ENCODE measurements around the gene JADE1. TPM values are rescaled to one million over a fixed set of nuclear protein-coding genes. Genes with fewer than 3 reads are reported as not detected.

JADE1 gene
- total RNA-seq, 2 experiments from 2014 or later, result 39.2 to 40.3 TPM

- Mint-ChIP-seq H3K27me3 (no peaks in the 10 kb centered on the region), H3K9me3 (no peaks in the 10 kb centered on the region), H3K4me1 (no peaks in the 10 kb centered on the region), H3K27ac (no peak overlapping the region), H3K4me3 (no peak overlapping the region), H3K36me3 (no peaks in the 10 kb centered on the region)
- POLR2A ChIA-PET, result no interaction called here
- ATAC-seq (ENCODE audit: low read depth), result no peak
- no peak for DNase-seq
Measured at GRCh38 chr4:128793859-128794672, 15.4 kb upstream of the JADE1 start.

DNA sequence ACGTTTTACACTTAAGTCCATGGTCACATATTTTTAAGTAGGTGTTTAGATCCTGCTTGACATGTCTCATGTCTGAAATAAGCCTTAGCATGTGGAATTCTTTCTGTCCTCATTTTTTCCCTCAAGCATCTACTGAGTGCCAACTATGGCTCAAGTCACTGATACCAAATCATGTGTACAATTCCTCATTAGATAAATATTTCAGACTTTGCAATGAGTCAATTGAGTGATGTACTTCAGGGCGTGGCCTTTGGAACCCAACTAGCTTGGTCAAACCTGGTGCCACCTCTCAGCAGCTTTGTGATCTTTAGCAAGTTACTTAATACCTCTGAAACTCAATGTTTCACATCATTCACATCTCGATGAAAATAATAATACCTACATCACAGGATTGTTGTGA, 12.6 kb upstream of the JADE1 start:
- Mint-ChIP-seq H3K27me3 (no peaks in the 10 kb centered on the region), H3K36me3 (no peaks in the 10 kb centered on the region), H3K4me3 (no peak overlapping the region), H3K9me3 (no peaks in the 10 kb centered on the region), H3K27ac (no peak overlapping the region), H3K4me1 (no peaks in the 10 kb centered on the region)
- ATAC-seq (ENCODE audit: low read depth) (no peak), DNase-seq (no peak)
- POLR2A ChIA-PET, result no interaction called here

DNA sequence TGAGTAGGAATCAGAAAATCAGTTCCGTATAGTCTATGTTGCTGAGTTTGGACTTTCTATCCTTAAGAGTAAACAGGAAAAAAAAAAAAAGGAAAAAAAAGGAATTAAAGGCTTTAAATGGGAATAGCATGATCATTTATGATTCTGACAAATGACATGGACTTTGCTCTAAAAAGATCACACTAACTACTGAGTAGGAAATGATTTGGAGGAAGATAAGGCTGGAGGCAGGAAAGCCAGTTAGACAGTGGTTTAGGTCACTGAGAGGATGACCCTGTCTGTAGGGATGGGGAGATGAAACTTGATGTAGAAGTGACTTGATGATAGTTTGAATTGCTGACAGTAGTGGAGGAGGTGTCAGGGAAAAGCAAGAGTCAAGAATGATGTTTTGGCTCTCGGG, 9.2 kb upstream of the JADE1 start:
- H3K36me3 Mint-ChIP-seq, result no peaks in the 10 kb centered on the region
- DNase-seq (no peak), ATAC-seq (ENCODE audit: low read depth) (no peak)
- peaks cover 2% of the 10 kb centered on the region for H3K4me1 Mint-ChIP-seq
- H3K27me3 Mint-ChIP-seq, result peaks cover 5% of the 10 kb centered on the region
- POLR2A ChIA-PET, result no interaction called here
- no peaks in the 10 kb centered on the region for H3K9me3 Mint-ChIP-seq
- no peak overlapping the region for H3K27ac Mint-ChIP-seq
- no peak overlapping the region for H3K4me3 Mint-ChIP-seq

DNA sequence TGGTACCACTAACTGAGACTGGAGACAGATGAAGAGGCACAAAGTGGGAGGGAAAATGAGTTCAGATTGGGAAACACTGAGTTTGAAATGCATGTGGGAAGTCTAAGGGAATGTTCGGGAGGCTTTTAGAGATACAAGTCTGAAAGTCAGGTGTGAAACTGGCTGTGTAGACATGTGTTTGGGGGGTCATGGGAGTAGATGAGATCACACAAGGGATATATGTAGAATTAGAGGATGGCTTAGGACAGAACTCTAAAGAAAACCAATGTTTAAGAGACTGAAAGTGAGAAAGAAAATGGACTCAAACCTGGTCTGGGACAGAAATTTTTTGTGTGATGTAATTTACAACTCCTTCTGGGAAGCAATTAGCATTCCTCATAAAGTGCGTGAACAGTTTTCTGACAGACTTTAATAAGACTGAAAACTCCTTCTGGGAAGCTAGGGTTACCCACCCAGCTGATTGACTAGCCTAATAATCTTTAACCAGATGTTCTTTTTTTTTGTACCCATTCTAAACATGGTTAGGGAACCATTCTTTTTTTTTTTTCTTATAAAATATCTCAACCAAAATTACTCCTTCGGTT, 8.7 kb upstream of the JADE1 start:
- H3K4me3 Mint-ChIP-seq, result no peak overlapping the region
- no peak for DNase-seq
- POLR2A ChIA-PET, result no interaction called here
- ATAC-seq (ENCODE audit: low read depth), result no peak
- H3K27me3 Mint-ChIP-seq, result peaks cover 5% of the 10 kb centered on the region
- H3K36me3 Mint-ChIP-seq, result no peaks in the 10 kb centered on the region
- no peak overlapping the region for H3K27ac Mint-ChIP-seq
- peaks cover 2% of the 10 kb centered on the region for H3K4me1 Mint-ChIP-seq
- H3K9me3 Mint-ChIP-seq, result no peaks in the 10 kb centered on the region

DNA sequence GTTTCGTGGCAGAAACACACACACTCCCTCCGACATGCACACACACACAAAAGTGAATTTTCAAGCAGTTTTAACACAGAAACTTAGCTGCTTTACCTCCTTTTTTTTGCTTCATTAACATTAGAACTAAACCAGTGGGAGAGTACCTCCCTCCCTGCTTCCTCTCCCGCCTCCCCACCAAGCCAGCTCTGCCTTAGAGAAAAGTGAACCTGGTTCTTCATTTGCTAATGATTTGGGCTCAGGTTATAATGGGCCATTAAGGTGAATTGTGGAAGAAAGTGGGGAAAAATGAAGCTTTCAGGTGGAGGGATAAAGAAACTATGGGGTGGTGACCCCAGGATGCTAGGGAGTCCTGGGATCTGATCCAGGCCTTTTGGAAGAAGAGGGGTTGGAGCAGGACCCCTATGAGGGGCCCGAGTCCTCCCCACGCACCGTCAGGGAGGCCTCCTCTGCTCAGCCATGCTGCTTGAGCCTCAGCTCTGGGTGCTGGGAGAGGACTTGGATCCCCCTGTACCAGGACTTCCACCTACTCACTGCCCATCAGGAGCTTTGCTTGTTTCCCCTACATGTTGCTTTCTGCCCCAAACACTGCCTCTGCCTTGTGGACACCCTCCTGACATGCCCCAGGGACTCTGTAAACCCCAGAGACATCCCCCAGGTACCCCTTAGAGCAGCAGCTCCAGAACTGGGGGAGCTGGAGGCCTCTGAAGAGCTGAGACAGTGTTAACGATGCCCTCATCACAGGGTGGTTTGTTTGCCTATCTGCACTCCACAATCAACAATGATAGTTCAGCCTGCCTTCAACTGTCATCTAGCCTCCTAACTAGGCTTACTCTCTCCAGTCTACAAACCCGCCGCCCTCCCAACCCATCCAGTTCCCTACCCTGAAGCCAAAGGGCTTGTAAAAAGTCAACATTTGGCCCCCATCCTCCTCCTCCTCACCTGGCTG, 6.5 kb upstream of the JADE1 start:
- Mint-ChIP-seq H3K9me3 (no peaks in the 10 kb centered on the region), H3K27ac (no peak overlapping the region), H3K27me3 (peaks cover 5% of the 10 kb centered on the region), H3K4me1 (peaks cover 2% of the 10 kb centered on the region), H3K4me3 (no peak overlapping the region), H3K36me3 (no peaks in the 10 kb centered on the region)
- DNase-seq, result no peak
- no peak for ATAC-seq (ENCODE audit: low read depth)
- POLR2A ChIA-PET, result no interaction called here

DNA sequence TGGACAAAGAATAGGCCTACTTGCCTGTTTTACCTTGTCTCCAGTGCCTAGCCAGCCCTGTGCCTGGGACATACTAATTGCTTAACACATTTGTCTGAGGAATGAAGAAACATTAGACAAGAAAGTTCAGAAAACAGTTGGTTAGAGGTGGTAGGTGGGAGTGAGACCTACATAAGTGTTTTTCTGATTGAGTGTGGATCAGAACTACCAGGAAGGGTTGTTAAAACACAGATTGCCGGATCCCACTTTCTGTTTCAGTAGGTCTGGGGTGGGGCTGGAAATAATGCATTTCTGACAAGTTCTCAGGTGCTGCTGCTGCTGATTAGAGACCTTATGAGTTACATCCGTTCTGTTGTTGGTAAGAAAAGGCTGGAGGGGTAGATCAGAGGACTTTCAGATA, 5.7 kb upstream of the JADE1 start:
- DNase-seq, result no peak

DNA sequence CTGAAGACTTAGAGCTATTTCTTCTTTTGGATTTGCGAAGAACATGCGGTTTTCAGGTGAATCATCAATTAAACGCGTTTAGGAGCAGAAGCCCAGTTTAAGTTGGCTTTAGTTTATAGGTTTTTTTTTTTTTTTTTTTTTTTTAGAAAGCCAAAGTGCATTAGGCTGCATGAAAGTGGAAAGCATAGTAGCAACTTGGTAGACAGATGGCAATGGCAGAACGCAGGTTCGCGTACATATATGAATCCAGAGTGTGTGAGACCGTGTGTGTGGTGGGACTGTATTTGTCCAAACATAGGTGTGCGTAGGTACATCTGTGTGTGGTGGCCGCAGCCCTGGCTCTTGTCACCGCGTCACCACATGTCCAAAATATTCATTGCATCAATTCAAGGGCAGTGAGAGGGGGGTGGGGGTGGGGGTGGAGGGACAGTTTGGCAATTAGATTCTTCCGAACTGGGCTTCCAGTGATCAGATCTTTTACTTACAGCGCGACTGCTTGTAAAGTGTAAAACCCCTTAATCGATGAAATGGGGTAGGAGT, 901 bp downstream of the JADE1 start:
- H3K9me3 Mint-ChIP-seq, result no peaks in the 10 kb centered on the region
- H3K36me3 Mint-ChIP-seq, result peaks cover 2% of the 10 kb centered on the region

More for the DNA sequence above, 5.7 kb upstream of the JADE1 start:
- Mint-ChIP-seq H3K27ac (no peak overlapping the region), H3K27me3 (peaks cover 5% of the 10 kb centered on the region), H3K4me1 (peaks cover 2% of the 10 kb centered on the region), H3K9me3 (no peaks in the 10 kb centered on the region), H3K36me3 (no peaks in the 10 kb centered on the region), H3K4me3 (no peak overlapping the region)
- POLR2A ChIA-PET, result no interaction called here
- ATAC-seq (ENCODE audit: low read depth), result no peak

DNA sequence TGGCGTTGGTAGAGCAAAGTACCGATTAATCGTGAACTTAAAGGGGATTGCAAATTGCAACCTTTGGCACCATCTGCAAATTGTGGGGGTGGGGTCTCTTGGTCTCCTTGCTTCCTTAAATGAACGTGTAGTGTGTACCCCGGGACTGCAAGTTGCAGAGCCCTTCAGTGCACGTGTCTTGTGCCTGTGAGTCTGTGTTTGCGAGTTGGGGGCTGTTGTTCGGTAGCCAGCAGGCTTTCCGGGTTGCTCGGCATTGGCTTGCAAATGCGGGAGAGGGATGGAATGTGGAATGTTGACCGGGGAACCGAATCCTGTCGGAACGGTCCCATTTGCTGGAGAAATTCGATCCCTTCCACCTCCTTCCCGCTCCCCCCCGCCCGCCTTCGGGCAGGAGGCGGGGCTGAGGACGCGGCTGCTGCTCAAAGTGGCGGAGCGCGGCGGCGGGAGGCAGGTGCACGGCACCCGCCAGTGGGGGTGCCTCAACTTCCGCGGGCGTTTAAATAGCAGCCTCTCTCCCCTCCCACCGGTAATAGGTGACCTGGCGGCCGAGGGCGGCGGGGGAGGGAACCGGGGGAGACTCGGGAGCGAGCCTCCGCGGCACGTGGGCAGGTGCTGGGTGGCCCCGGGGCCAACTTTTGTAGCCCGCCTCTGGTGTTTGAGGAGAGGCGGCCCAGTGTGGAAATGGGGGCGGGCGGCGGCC, 1.5 kb downstream of the JADE1 start:
- Mint-ChIP-seq H3K9me3 (no peaks in the 10 kb centered on the region), H3K27me3 (no peaks in the 10 kb centered on the region), H3K36me3 (peaks cover 2% of the 10 kb centered on the region), H3K27ac (peak overlapping the region; percentile 100), H3K4me1 (peaks cover 15% of the 10 kb centered on the region), H3K4me3 (peak overlapping the region; percentile 98)
- peak; percentile 41 for ATAC-seq (ENCODE audit: low read depth)
- POLR2A ChIA-PET, result interaction anchor here (1.5 to 3.8 kb wide), 8 partner anchors 10 to 846 kb away, joined by 7 to 80 read pairs (median 17); partner anchors contain the start of genes ABHD18, C4orf33, MFSD8 and PGRMC2
- peak; percentile 87 for DNase-seq

More for the DNA sequence above, 901 bp downstream of the JADE1 start:
- Mint-ChIP-seq H3K4me1 (peaks cover 12% of the 10 kb centered on the region), H3K27ac (peak overlapping the region; percentile 100), H3K4me3 (peak overlapping the region; percentile 98), H3K27me3 (no peaks in the 10 kb centered on the region)
- ATAC-seq (ENCODE audit: low read depth) (no peak), DNase-seq (peak; percentile 42)
- POLR2A ChIA-PET, result interaction anchor here (0.6 to 1.9 kb wide), 8 partner anchors 32 to 885 kb away, joined by 3 to 20 read pairs (median 4); partner anchors contain the start of genes ABHD18, MFSD8 and SCLT1

- Mint-ChIP-seq H3K27me3 (no peaks in the 10 kb centered on the region), H3K4me3 (peak overlapping the region; percentile 98), H3K27ac (peak overlapping the region; percentile 94), H3K36me3 (peaks cover 3% of the 10 kb centered on the region), H3K9me3 (no peaks in the 10 kb centered on the region), H3K4me1 (peaks cover 15% of the 10 kb centered on the region)
- DNase-seq (peak; percentile 88), ATAC-seq (ENCODE audit: low read depth) (peak; percentile 56)
- POLR2A ChIA-PET, result interaction anchor here (0.7 to 3.8 kb wide), 16 partner anchors 9 to 930 kb away, joined by 3 to 80 read pairs (median 4); partner anchors contain the start of genes ABHD18, C4orf33, MFSD8 and PGRMC2
Measured at GRCh38 chr4:128811571-128812441, 2.3 kb downstream of the JADE1 start.

GRCh38 chr4:128812442-128813235, 3.1 kb downstream of the JADE1 start:
- Mint-ChIP-seq H3K27me3 (no peaks in the 10 kb centered on the region), H3K4me1 (peaks cover 15% of the 10 kb centered on the region), H3K36me3 (peaks cover 3% of the 10 kb centered on the region), H3K9me3 (no peaks in the 10 kb centered on the region), H3K4me3 (peak overlapping the region; percentile 76), H3K27ac (peak overlapping the region; percentile 79)
- POLR2A ChIA-PET, result interaction anchor here (0.6 to 3.8 kb wide), 15 partner anchors 8 to 931 kb away, joined by 3 to 80 read pairs (median 4); partner anchors contain the start of genes ABHD18, C4orf33, MFSD8 and PGRMC2
- peak; percentile 77 for DNase-seq
- no peak for ATAC-seq (ENCODE audit: low read depth)

- Mint-ChIP-seq H3K4me3 (no peak overlapping the region), H3K27me3 (no peaks in the 10 kb centered on the region), H3K27ac (no peak overlapping the region), H3K9me3 (no peaks in the 10 kb centered on the region), H3K4me1 (peaks cover 24% of the 10 kb centered on the region), H3K36me3 (peaks cover 10% of the 10 kb centered on the region)
- ATAC-seq (ENCODE audit: low read depth) (no peak), DNase-seq (no peak)
- POLR2A ChIA-PET, result interaction anchor here (0.7 to 3.8 kb wide), 2 partner anchors 280 to 655 kb away, joined by 3 to 80 read pairs; partner anchors contain the start of genes C4orf33 and SCLT1
Measured at GRCh38 chr4:128813965-128814364, 4.5 kb downstream of the JADE1 start.
